DND-41 (cell line): Measurements from ENCODE around the gene OR51G2.

Experiments
- ATAC-seq: fragments of 200-7000 bp; cut with Tn5 transposase; 3 replicates; pipeline ENCODE4 v1.9.1; 2021; ENCODE audit warnings: low read depth; ENCODE audit not compliant: insufficient read depth
- DNase-seq: peaks from one replicate; pipeline ENCODE4 v3.0.0-alpha.2; 2020
- H2AFZ ChIP-seq: 2 replicates; pipeline ENCODE4 v1.6.0; 2012; ENCODE audit warnings: low read depth, low read length
- H3K27ac ChIP-seq: 2 replicates; pipeline ENCODE4 v1.5.1; 2012; ENCODE audit warnings: low read length, inconsistent platforms
- H3K27me3 ChIP-seq: fragments of 200-600 bp; sonication (generic); 2 replicates; pipeline ENCODE4 v1.6.0; 2012; ENCODE audit warnings: low read length, mild to moderate bottlenecking, inconsistent platforms; ENCODE audit not compliant: insufficient read depth, poor library complexity
- H3K36me3 ChIP-seq: 2 replicates; pipeline ENCODE4 v1.5.1; 2012; ENCODE audit warnings: low read length, inconsistent platforms; ENCODE audit not compliant: insufficient read depth
- H3K4me1 ChIP-seq: 2 replicates; pipeline ENCODE4 v1.5.1; 2012; ENCODE audit warnings: mild to moderate bottlenecking, low read length; ENCODE audit not compliant: insufficient read depth
- H3K4me2 ChIP-seq: 2 replicates; pipeline ENCODE4 v1.6.0; 2012; ENCODE audit warnings: mild to moderate bottlenecking, moderate library complexity, low read length, inconsistent platforms; ENCODE audit not compliant: insufficient read depth
- H3K4me3 ChIP-seq, 2 experiments: fragments of 200-600 bp in 1 of 2; shearing (Covaris generic) in 1 of 2; 2 replicates each; pipeline ENCODE4 v1.5.1; 2012 to 2016; ENCODE audit warnings: inconsistent platforms in 2 of 2, low read length in 2 of 2, mild to moderate bottlenecking in 2 of 2, low read depth in 1 of 2, moderate library complexity in 1 of 2
- H3K79me2 ChIP-seq: 2 replicates; pipeline ENCODE4 v1.6.0; 2012; ENCODE audit warnings: low read length, inconsistent platforms; ENCODE audit not compliant: insufficient read depth
- H3K9ac ChIP-seq: 2 replicates; pipeline ENCODE4 v1.6.0; 2012; ENCODE audit warnings: low read depth, mild to moderate bottlenecking, inconsistent platforms, low read length, moderate library complexity
- H3K9me3 ChIP-seq: 2 replicates; pipeline ENCODE4 v1.5.1; 2012; ENCODE audit warnings: low read length, moderate library complexity, mild to moderate bottlenecking, inconsistent platforms; ENCODE audit not compliant: insufficient read depth, severe bottlenecking
- H4K20me1 ChIP-seq: 2 replicates; pipeline ENCODE4 v1.6.0; 2012; ENCODE audit warnings: low read length; ENCODE audit not compliant: insufficient read depth
- EZH2 ChIP-seq: IDR thresholded peaks from 3 replicates; pipeline ENCODE4 v1.6.1; 2012; ENCODE audit warnings: borderline replicate concordance, low read depth, mild to moderate bottlenecking, moderate library complexity, low read length, inconsistent platforms; ENCODE audit not compliant: severe bottlenecking
- TF ChIP-seq, protein P1 (sequence below): IDR thresholded peaks from 2 replicates; pipeline ENCODE4 v1.5.1; 2012; ENCODE audit warnings: borderline replicate concordance, low read length, moderate library complexity, mild to moderate bottlenecking; ENCODE audit not compliant: poor library complexity, severe bottlenecking; ENCODE audit errors: extremely low read depth

OR51G2 gene

DNA sequence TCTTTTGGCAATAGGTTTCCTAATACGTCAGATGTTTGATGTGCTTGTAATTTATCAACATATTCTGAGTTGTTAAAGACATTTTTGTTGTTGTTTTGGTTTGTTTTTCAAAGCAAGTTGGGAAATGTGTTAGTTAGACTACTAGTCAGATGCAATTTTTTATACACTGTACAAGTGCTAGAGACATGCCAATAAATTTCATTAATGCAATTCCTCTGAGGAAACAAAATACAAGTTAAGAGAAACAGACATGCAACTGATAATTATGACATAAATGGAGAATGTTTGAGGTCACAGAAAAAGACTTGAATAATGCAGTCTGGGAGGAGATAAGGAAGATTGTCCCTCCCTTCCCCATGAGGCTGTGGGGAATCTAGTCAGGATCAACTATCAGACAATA, 31.6 kb downstream of the OR51G2 start:
- Histone ChIP-seq H3K79me2 (no peaks in the 10 kb centered on the region), H3K4me1 (no peaks in the 10 kb centered on the region), H3K27me3 (peaks cover 8% of the 10 kb centered on the region), H4K20me1 (no peaks in the 10 kb centered on the region), H3K9ac (no peak overlapping the region), H3K9me3 (no peaks in the 10 kb centered on the region), H3K4me2 (no peak overlapping the region), H2AFZ (no peak overlapping the region), H3K27ac (no peak overlapping the region), H3K36me3 (no peaks in the 10 kb centered on the region), H3K4me3 (no peak overlapping the region)
- TF ChIP-seq, protein P1, sequence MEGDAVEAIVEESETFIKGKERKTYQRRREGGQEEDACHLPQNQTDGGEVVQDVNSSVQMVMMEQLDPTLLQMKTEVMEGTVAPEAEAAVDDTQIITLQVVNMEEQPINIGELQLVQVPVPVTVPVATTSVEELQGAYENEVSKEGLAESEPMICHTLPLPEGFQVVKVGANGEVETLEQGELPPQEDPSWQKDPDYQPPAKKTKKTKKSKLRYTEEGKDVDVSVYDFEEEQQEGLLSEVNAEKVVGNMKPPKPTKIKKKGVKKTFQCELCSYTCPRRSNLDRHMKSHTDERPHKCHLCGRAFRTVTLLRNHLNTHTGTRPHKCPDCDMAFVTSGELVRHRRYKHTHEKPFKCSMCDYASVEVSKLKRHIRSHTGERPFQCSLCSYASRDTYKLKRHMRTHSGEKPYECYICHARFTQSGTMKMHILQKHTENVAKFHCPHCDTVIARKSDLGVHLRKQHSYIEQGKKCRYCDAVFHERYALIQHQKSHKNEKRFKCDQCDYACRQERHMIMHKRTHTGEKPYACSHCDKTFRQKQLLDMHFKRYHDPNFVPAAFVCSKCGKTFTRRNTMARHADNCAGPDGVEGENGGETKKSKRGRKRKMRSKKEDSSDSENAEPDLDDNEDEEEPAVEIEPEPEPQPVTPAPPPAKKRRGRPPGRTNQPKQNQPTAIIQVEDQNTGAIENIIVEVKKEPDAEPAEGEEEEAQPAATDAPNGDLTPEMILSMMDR: no peak
- TF ChIP-seq EZH2: no peak
- ATAC-seq (no peak), DNase-seq (no peak)

DNA sequence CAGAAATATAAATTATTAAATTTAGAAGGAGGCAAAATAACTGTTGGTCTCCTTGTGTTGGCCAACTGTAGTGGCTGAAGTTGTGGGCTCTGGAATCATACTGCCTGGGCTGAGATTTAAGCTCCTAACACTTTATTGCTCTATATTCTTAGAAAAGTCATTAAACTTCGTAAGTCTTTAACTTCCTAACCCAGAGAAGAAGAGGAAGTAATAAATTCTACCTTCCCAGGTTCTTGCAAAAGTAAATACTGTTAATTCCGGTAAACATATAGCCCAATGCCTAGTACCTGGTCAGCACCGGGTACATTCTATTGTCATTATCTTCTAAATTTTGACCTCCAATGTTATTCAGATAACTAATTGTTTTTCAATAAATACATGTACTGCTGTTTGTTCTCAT, 33.0 kb downstream of the OR51G2 start:
- H3K4me3 ChIP-seq: no peak overlapping the region
- H3K9ac ChIP-seq: no peak overlapping the region
- H4K20me1 ChIP-seq: no peaks in the 10 kb centered on the region
- H2AFZ ChIP-seq: no peak overlapping the region
- peaks cover 8% of the 10 kb centered on the region for H3K27me3 ChIP-seq
- no peak overlapping the region for H3K27ac ChIP-seq
- H3K9me3 ChIP-seq: no peaks in the 10 kb centered on the region
- no peaks in the 10 kb centered on the region for H3K4me1 ChIP-seq
- H3K36me3 ChIP-seq: no peaks in the 10 kb centered on the region
- no peaks in the 10 kb centered on the region for H3K79me2 ChIP-seq
- H3K4me2 ChIP-seq: no peak overlapping the region
- no peak for DNase-seq
- TF ChIP-seq, protein P1: no peak
- TF ChIP-seq EZH2: no peak
- no peak for ATAC-seq

DNA sequence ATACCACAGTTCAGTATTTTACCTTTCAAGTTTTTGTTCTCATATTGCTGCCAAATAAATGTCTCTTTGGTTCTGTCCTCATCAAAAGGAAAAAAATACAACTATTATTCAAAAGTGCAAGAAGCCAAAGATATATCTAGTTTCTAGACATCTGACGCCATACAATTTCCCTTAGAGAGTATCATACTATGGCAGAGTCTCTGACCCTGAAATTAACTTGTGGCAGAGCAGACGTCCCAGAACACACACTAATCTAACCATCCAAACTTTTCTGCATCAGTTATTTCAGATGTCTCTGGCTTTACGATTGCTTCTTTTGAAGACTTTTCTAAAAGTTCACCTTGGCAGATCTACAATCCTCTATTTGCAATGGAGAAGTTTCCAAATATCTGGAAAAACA, 34.8 kb downstream of the OR51G2 start:
- Histone ChIP-seq H3K4me1 (no peaks in the 10 kb centered on the region), H3K36me3 (no peaks in the 10 kb centered on the region), H3K9ac (no peak overlapping the region), H3K4me3 (no peak overlapping the region), H3K27me3 (peaks cover 12% of the 10 kb centered on the region), H3K9me3 (no peaks in the 10 kb centered on the region), H3K4me2 (no peak overlapping the region), H3K79me2 (no peaks in the 10 kb centered on the region), H3K27ac (no peak overlapping the region), H4K20me1 (no peaks in the 10 kb centered on the region), H2AFZ (no peak overlapping the region)
- DNase-seq: no peak
- no peak for TF ChIP-seq EZH2
- TF ChIP-seq, protein P1: no peak
- no peak for ATAC-seq

DNA sequence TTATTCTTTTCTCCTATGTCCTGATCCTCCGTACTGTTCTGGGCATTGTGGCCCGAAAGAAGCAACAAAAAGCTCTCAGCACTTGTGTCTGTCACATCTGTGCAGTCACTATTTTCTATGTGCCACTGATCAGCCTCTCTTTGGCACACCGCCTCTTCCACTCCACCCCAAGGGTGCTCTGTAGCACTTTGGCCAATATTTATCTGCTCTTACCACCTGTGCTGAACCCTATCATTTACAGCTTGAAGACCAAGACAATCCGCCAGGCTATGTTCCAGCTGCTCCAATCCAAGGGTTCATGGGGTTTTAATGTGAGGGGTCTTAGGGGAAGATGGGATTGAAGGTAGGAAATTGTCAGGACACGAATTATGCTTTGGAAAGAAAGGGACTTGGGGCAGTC, 36.6 kb downstream of the OR51G2 start:
- no peak overlapping the region for H2AFZ ChIP-seq

More for the DNA sequence above, 36.6 kb downstream of the OR51G2 start:
- Histone ChIP-seq H4K20me1 (no peaks in the 10 kb centered on the region), H3K9me3 (no peaks in the 10 kb centered on the region), H3K36me3 (no peaks in the 10 kb centered on the region), H3K79me2 (no peaks in the 10 kb centered on the region), H3K4me1 (no peaks in the 10 kb centered on the region), H3K9ac (no peak overlapping the region), H3K27me3 (peaks cover 4% of the 10 kb centered on the region), H3K27ac (no peak overlapping the region), H3K4me3 (no peak overlapping the region), H3K4me2 (no peak overlapping the region)
- ATAC-seq (no peak), DNase-seq (no peak)
- no peak for TF ChIP-seq EZH2
- TF ChIP-seq, protein P1: no peak
